Hematopoietic multipotent progenitor cell treated with erythropoietin and hydrocortisone succinate and interleukin-3 and kit ligand, for 6 days (in vitro differentiated cells): Measurements from ENCODE around the gene NTSR2.

ENCODE experiments used
- DNase-seq: peaks from one replicate; pipeline ENCODE4 v3.0.0-alpha.2; 2015

The NTSR2 gene

GRCh38 chr2:11655495-11655894, 14.5 kb downstream of the NTSR2 start:
- DNase-seq = no peak

- no peak for DNase-seq
Observed at GRCh38 chr2:11652553-11652952, 17.4 kb downstream of the NTSR2 start.

- no peak for DNase-seq
Observed at GRCh38 chr2:11651856-11652548, 18.0 kb downstream of the NTSR2 start.

GRCh38 chr2:11649093-11649492, 20.9 kb downstream of the NTSR2 start:
- DNase-seq = no peak

GRCh38 chr2:11647834-11648600, 22.0 kb downstream of the NTSR2 start:
- no peak for DNase-seq

GRCh38 chr2:11646530-11646929, 23.5 kb downstream of the NTSR2 start:
- no peak for DNase-seq

- DNase-seq = no peak
Observed at GRCh38 chr2:11644293-11644692, 25.7 kb downstream of the NTSR2 start.

GRCh38 chr2:11642972-11643371, 27.0 kb downstream of the NTSR2 start:
- no peak for DNase-seq

- DNase-seq = no peak
Observed at GRCh38 chr2:11640132-11640531, 29.9 kb downstream of the NTSR2 start.

- DNase-seq = no peak
Observed at GRCh38 chr2:11639503-11639902, 30.5 kb downstream of the NTSR2 start.

- DNase-seq = no peak
Observed at GRCh38 chr2:11637546-11637945, 32.4 kb downstream of the NTSR2 start.

- DNase-seq = no peak
Observed at GRCh38 chr2:11636593-11637295, 33.3 kb downstream of the NTSR2 start.

GRCh38 chr2:11635141-11635540, 34.9 kb downstream of the NTSR2 start:
- no peak for DNase-seq

GRCh38 chr2:11634584-11634983, 35.4 kb downstream of the NTSR2 start:
- no peak for DNase-seq

- DNase-seq = no peak
Observed at GRCh38 chr2:11633923-11634478, 36.0 kb downstream of the NTSR2 start.

- no peak for DNase-seq
Observed at GRCh38 chr2:11631462-11631861, 38.5 kb downstream of the NTSR2 start.

- DNase-seq = no peak
Observed at GRCh38 chr2:11630855-11631254, 39.1 kb downstream of the NTSR2 start.

GRCh38 chr2:11629851-11630250, 40.1 kb downstream of the NTSR2 start:
- no peak for DNase-seq

GRCh38 chr2:11629215-11629614, 40.8 kb downstream of the NTSR2 start:
- DNase-seq = no peak

- no peak for DNase-seq
Observed at GRCh38 chr2:11628675-11629074, 41.3 kb downstream of the NTSR2 start.

- DNase-seq = no peak
Observed at GRCh38 chr2:11625671-11626070, 44.3 kb downstream of the NTSR2 start.

- no peak for DNase-seq
Observed at GRCh38 chr2:11624893-11625292, 45.1 kb downstream of the NTSR2 start.

GRCh38 chr2:11622611-11623010, 47.4 kb downstream of the NTSR2 start:
- DNase-seq = no peak

- DNase-seq = no peak
Observed at GRCh38 chr2:11621410-11621809, 48.6 kb downstream of the NTSR2 start.
